ENCODE measurements around the gene PPP1R36. TPM values are rescaled to one million over a fixed set of nuclear protein-coding genes. Genes with fewer than 3 reads are reported as not detected.

The PPP1R36 gene
- total and polyA plus RNA-seq, 2 of the 13 experiments (the other 11 are each of a cell fraction or from before 2014, with no cell fraction given), result 0.11 to 0.17 TPM

- TF ChIP-seq THAP9 (CRISPR knock-in tag; IDR thresholded peaks at IDR 0.05; ENCODE audit: borderline replicate concordance) (peak; percentile 56; the same call in 1 of the 2 replicates), TERF1 (CRISPR knock-in tag; IDR thresholded peaks at IDR 0.05) (no peak), NR2F2 (IDR thresholded peaks at IDR 0.05; ENCODE audit: borderline replicate concordance, low read depth) (no peak), SMAD1 (CRISPR knock-in tag; IDR thresholded peaks at IDR 0.05; ENCODE audit: borderline replicate concordance, low read depth) (no peak; the same call in 1 of the 2 replicates), REPIN1 (CRISPR knock-in tag; IDR thresholded peaks at IDR 0.05; ENCODE audit: borderline replicate concordance, low read depth) (peak; percentile 81), SRSF9 (IDR thresholded peaks at IDR 0.05; ENCODE audit: borderline replicate concordance, insufficient read depth, low read depth, low read length, poor library complexity, severe bottlenecking) (no peak), XRCC5 (optimal IDR thresholded peaks at IDR 0.05; ENCODE audit: low read length) (peak; percentile 75), TAF15 (IDR thresholded peaks at IDR 0.05; ENCODE audit: low read depth, low read length, poor library complexity, severe bottlenecking) (peak; percentile 40), ZHX2 (IDR thresholded peaks at IDR 0.05; ENCODE audit: low read depth) (peak; percentile 69; the same call in 1 of the 2 replicates), ZHX2 (CRISPR knock-in tag; IDR thresholded peaks at IDR 0.05; ENCODE audit: borderline replicate concordance) (no peak), HNF4A (CRISPR knock-in tag; IDR thresholded peaks at IDR 0.05) (peak; percentile 81)
- TF ChIP-seq, protein P1, sequence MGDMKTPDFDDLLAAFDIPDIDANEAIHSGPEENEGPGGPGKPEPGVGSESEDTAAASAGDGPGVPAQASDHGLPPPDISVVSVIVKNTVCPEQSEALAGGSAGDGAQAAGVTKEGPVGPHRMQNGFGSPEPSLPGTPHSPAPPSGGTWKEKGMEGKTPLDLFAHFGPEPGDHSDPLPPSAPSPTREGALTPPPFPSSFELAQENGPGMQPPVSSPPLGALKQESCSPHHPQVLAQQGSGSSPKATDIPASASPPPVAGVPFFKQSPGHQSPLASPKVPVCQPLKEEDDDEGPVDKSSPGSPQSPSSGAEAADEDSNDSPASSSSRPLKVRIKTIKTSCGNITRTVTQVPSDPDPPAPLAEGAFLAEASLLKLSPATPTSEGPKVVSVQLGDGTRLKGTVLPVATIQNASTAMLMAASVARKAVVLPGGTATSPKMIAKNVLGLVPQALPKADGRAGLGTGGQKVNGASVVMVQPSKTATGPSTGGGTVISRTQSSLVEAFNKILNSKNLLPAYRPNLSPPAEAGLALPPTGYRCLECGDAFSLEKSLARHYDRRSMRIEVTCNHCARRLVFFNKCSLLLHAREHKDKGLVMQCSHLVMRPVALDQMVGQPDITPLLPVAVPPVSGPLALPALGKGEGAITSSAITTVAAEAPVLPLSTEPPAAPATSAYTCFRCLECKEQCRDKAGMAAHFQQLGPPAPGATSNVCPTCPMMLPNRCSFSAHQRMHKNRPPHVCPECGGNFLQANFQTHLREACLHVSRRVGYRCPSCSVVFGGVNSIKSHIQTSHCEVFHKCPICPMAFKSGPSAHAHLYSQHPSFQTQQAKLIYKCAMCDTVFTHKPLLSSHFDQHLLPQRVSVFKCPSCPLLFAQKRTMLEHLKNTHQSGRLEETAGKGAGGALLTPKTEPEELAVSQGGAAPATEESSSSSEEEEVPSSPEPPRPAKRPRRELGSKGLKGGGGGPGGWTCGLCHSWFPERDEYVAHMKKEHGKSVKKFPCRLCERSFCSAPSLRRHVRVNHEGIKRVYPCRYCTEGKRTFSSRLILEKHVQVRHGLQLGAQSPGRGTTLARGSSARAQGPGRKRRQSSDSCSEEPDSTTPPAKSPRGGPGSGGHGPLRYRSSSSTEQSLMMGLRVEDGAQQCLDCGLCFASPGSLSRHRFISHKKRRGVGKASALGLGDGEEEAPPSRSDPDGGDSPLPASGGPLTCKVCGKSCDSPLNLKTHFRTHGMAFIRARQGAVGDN (CRISPR knock-in tag; IDR thresholded peaks at IDR 0.05), result peak; percentile 88
These were observed 9.3 kb upstream of the PPP1R36 start, which contains the start of gene HSPA2 (continued) for GRCh38 chr14:64540208-64541202.

Measured in HepG2 (cell line).